ENCODE data around the gene CIART.

DNA sequence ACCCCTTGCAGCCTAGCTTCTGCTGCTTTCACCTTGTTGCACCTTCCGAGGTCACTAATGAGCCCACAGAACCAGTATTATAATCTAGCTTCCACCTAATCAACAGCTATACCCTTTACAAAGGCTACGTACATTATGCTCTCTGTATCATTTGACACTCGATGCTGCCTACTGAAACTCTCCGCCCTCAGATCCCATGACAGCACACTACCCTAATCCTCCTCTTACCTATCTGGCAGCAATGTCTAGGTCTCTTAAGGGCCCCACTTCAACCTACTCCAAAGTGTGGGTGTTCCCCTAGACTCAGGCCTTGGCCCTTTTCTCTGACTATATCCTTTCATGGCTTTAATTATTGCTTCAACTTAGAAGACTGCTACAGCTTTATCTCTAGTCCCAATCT, 6.5 kb downstream of the CIART start:
- TF ChIP-seq, protein P1, sequence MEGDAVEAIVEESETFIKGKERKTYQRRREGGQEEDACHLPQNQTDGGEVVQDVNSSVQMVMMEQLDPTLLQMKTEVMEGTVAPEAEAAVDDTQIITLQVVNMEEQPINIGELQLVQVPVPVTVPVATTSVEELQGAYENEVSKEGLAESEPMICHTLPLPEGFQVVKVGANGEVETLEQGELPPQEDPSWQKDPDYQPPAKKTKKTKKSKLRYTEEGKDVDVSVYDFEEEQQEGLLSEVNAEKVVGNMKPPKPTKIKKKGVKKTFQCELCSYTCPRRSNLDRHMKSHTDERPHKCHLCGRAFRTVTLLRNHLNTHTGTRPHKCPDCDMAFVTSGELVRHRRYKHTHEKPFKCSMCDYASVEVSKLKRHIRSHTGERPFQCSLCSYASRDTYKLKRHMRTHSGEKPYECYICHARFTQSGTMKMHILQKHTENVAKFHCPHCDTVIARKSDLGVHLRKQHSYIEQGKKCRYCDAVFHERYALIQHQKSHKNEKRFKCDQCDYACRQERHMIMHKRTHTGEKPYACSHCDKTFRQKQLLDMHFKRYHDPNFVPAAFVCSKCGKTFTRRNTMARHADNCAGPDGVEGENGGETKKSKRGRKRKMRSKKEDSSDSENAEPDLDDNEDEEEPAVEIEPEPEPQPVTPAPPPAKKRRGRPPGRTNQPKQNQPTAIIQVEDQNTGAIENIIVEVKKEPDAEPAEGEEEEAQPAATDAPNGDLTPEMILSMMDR (IDR thresholded peaks at IDR 0.05), result no peak
- TF ChIP-seq POLR2A (IDR thresholded peaks at IDR 0.05), result no peak

All from uterus (tissue), 2 donors.